ENCODE measurements around the gene NTM.

The NTM gene

DNA sequence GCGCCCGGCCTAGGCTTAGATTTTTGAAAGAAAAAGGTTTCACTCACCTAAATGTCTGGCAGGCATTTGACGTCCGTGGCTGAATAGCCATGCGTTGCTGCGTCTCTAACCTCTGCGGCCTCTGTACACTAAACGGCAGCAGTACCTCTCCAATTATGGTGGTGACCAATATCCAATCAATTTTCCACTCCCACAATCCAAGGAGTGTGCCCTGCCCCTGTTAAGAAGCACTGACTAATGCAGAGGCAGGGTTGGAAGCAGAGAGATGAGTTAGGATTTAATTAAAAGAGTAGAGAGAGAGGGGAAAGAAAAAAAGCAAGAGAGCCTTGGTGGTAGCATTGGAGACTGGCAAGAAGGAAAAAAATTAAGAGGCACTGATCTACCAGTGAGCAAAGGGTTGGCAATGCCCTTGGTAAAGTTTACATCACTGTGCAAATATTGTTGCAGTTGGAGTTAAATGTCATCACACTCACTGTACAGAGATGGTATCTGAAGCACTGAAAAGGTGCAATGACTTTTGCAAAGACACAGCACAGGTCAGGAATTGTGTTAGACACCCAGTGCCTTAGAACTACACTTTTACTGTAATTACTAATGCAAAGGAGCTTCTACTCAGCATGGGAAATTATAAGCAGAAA is 526.7 kb downstream of the NTM start:
- DNase-seq: no peak
- H3K9me3 ChIP-seq: no peaks in the 10 kb centered on the region
- no peaks in the 10 kb centered on the region for H3K36me3 ChIP-seq
- no peaks in the 10 kb centered on the region for H3K4me1 ChIP-seq
- no peak overlapping the region for H3K4me3 ChIP-seq (ENCODE audit: low read depth, low read length)
- TF ChIP-seq CTCF (IDR thresholded peaks at IDR 0.05; ENCODE audit: low read depth, low read length): no peak
- H3K27me3 ChIP-seq: no peaks in the 10 kb centered on the region

DNA sequence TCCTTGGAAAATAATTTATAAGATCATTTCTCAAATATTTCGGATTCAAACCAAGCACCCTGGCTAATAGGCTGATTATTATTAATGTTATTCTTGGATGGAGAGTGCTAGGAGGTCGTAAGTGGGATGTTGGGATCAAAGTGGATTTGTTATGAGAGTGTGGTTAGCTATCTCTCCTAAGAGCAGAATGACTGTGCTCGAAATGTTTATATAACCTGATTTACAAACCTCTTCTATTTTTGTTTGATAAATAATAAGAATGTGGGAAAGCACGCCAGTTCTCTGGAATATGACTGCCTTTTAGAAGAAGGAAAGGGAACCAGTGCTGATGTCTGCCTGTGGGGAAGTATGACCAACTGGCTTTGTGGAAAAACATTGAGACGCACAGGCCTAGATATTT is 527.5 kb downstream of the NTM start:
- H3K9me3 ChIP-seq: no peaks in the 10 kb centered on the region
- H3K4me3 ChIP-seq (ENCODE audit: low read depth, low read length): no peak overlapping the region
- H3K4me1 ChIP-seq: no peaks in the 10 kb centered on the region
- DNase-seq: no peak
- no peak for TF ChIP-seq CTCF (IDR thresholded peaks at IDR 0.05; ENCODE audit: low read depth, low read length)
- no peaks in the 10 kb centered on the region for H3K36me3 ChIP-seq
- no peaks in the 10 kb centered on the region for H3K27me3 ChIP-seq

DNA sequence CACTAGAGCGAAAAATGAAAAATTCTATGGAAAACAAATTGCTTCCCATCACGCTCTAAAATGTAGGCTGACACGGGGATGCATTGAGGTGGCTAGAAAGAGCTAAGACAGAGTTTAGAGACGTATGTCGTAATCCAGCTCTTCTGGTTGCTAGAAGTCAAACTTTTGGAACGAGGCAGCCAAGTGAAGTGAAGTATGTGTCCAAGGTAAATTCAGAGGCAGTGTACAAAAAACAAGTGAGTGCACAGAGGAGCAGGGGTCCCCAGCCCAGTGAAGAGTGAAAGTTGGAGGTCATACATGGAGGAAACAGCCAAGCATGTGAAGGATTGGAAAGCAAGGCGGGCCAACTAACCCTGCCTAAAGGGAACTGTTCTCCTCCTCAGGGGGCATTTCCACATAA is 528.5 kb downstream of the NTM start:
- Histone ChIP-seq H3K27me3 (no peaks in the 10 kb centered on the region), H3K4me1 (no peaks in the 10 kb centered on the region), H3K36me3 (no peaks in the 10 kb centered on the region), H3K9me3 (no peaks in the 10 kb centered on the region), H3K4me3 (ENCODE audit: low read depth, low read length) (no peak overlapping the region)
- TF ChIP-seq CTCF (IDR thresholded peaks at IDR 0.05; ENCODE audit: low read depth, low read length): no peak
- no peak for DNase-seq

DNA sequence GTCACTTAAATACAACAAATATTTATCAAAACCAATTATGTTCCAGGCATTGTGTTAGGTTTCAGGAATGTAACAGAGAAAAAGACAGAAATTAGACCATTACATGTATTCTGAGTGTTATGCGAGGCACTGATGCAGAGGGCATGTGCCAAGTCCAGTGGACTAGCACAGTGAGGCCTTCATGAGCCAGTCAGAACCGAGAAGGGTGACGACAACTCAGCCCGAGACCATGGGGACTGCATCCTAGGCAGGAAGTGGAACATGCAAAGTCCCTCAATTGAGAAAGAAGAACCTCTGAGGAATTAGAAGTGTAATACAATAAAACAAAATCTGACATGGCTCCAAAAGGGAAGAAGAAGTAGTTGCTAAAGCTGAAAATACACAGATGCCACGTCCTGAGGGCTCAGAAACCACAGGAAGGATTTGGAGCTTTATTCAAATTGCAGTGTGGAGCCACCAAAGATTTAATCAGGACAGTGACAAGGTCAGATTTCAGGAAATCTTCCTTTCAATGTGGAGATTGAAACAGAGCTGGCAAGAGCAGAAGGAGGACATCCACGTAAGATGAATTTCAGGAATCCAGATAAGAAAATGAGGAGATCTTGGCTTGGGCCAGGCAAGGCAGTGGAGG is 529.6 kb downstream of the NTM start:
- Histone ChIP-seq H3K9me3 (no peaks in the 10 kb centered on the region), H3K36me3 (no peaks in the 10 kb centered on the region), H3K4me3 (ENCODE audit: low read depth, low read length) (no peak overlapping the region), H3K27me3 (no peaks in the 10 kb centered on the region), H3K4me1 (no peaks in the 10 kb centered on the region)
- no peak for DNase-seq
- no peak for TF ChIP-seq CTCF (IDR thresholded peaks at IDR 0.05; ENCODE audit: low read depth, low read length)

DNA sequence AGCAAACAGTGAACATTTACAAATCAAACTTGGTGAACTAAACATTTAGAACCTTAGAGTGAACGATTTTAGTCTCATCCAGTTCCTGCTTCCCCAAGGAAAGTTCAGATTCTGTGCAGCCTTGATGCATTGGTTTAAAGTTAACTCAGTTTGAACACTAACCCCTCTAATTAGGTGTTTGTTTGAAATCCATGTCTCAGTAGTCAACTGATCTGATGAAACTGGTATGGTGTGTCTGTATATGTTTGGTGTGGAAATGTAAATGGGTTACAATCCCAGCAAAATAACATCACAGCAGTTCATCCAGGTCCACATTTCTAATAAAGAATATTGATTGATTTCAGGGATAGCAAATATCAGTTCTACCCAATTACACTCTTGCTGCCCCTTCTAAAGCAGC is 532.0 kb downstream of the NTM start:
- DNase-seq: no peak
- Histone ChIP-seq H3K4me1 (no peaks in the 10 kb centered on the region), H3K36me3 (no peaks in the 10 kb centered on the region), H3K9me3 (no peaks in the 10 kb centered on the region), H3K27me3 (no peaks in the 10 kb centered on the region), H3K4me3 (ENCODE audit: low read depth, low read length) (no peak overlapping the region)
- no peak for TF ChIP-seq CTCF (IDR thresholded peaks at IDR 0.05; ENCODE audit: low read depth, low read length)

DNA sequence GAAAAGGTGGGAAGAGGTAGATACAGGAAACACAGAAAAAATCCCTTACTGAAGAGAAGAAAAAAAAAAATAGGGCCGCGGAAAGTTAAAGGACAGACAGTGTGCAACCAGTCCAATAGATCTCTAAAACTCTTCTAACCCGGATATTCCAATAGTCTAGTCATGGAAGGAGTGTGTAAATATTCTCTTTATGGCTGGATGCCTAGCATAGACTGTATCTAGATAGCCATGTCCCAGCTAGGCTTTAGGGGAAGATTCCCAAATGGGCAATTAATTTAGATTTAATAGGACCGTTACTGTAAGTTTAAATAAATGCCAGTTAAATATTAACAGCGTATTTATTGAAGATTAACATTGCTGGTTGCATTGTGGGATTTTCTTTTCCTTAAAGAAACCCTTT is 532.7 kb downstream of the NTM start:
- Histone ChIP-seq H3K4me1 (no peaks in the 10 kb centered on the region), H3K36me3 (no peaks in the 10 kb centered on the region), H3K27me3 (no peaks in the 10 kb centered on the region), H3K9me3 (no peaks in the 10 kb centered on the region), H3K4me3 (ENCODE audit: low read depth, low read length) (no peak overlapping the region)
- TF ChIP-seq CTCF (IDR thresholded peaks at IDR 0.05; ENCODE audit: low read depth, low read length): no peak
- no peak for DNase-seq

All from BE2C (cell line).